ENCODE measurements around the gene ERBB3. TPM values are rescaled to one million over a fixed set of nuclear protein-coding genes. Genes with fewer than 3 reads are reported as not detected.

ERBB3 gene
- total RNA-seq, 1 experiment from 2014 or later: 64.3 TPM

DNA sequence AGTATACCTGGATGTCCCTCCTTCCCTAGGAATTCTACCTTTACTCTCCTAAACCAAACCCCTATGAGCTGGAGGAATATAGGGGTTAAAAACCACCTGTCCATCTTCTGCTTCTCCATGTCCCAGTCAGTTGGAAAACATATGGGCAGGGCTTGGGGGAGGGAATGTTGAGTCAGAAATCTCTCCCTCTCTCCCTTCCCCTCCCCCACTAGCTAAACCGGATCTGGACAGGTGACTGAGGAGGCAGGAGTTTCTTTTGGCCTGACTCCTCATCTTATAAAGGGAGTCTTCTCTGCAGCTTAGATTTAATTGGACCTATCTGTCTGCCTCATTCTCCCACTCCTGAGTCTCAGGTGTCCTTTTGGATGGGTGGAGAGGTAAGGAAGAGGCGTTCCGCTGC lies 6.1 kb downstream of the ERBB3 start:
- ChIA-PET POLR2A (interaction anchor here (0.7 to 1.3 kb wide), 2 partner anchors 19 to 599 kb away, joined by 4 to 6 read pairs; partner anchors contain the start of gene PA2G4), CTCF (interaction anchor here (0.8 to 1.5 kb wide), 9 partner anchors 14 to 243 kb away, joined by 3 to 17 read pairs (median 5); partner anchors contain the start of genes MMP19, RAB5B and SUOX)
- no peak overlapping the region for H3K4me3 Mint-ChIP-seq
- H3K4me1 Mint-ChIP-seq: peaks cover 11% of the 10 kb centered on the region
- peak overlapping the region; percentile 53; the same call in 1 of the 2 replicates for H3K27ac Mint-ChIP-seq
- H3K36me3 Mint-ChIP-seq: peaks cover 52% of the 10 kb centered on the region
- no peaks in the 10 kb centered on the region for H3K9me3 Mint-ChIP-seq
- no peak for DNase-seq (ENCODE audit: low spot score)
- TF ChIP-seq MYBL2 (CRISPR knock-in tag; IDR thresholded peaks at IDR 0.05) (no peak), CREM (CRISPR knock-in tag; IDR thresholded peaks at IDR 0.05) (no peak), ZNF138 (CRISPR knock-in tag; conservative IDR thresholded peaks at IDR 0.05) (no peak), MAX (CRISPR knock-in tag; IDR thresholded peaks at IDR 0.05) (no peak), NFYB (CRISPR knock-in tag; conservative IDR thresholded peaks at IDR 0.05; ENCODE audit: low read depth) (no peak), ETV6 (CRISPR knock-in tag; IDR thresholded peaks at IDR 0.05) (no peak), ZNF532 (CRISPR knock-in tag; IDR thresholded peaks at IDR 0.05; ENCODE audit: borderline replicate concordance) (no peak), HMGXB4 (CRISPR knock-in tag; IDR thresholded peaks at IDR 0.05) (no peak), TEAD1 (CRISPR knock-in tag; IDR thresholded peaks at IDR 0.05) (no peak), ZNF317 (CRISPR knock-in tag; IDR thresholded peaks at IDR 0.05; ENCODE audit: borderline replicate concordance, low read depth) (no peak), ZSCAN18 (CRISPR knock-in tag; IDR thresholded peaks at IDR 0.05) (no peak), TEAD4 (CRISPR knock-in tag; IDR thresholded peaks at IDR 0.05) (no peak), ZNF416 (CRISPR knock-in tag; IDR thresholded peaks at IDR 0.05) (no peak)
- TF ChIP-seq, protein P1, sequence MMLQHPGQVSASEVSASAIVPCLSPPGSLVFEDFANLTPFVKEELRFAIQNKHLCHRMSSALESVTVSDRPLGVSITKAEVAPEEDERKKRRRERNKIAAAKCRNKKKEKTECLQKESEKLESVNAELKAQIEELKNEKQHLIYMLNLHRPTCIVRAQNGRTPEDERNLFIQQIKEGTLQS (CRISPR knock-in tag; conservative IDR thresholded peaks at IDR 0.05): no peak
- no peaks in the 10 kb centered on the region for H3K27me3 Mint-ChIP-seq (ENCODE audit: low read depth)
- ATAC-seq: no peak

DNA sequence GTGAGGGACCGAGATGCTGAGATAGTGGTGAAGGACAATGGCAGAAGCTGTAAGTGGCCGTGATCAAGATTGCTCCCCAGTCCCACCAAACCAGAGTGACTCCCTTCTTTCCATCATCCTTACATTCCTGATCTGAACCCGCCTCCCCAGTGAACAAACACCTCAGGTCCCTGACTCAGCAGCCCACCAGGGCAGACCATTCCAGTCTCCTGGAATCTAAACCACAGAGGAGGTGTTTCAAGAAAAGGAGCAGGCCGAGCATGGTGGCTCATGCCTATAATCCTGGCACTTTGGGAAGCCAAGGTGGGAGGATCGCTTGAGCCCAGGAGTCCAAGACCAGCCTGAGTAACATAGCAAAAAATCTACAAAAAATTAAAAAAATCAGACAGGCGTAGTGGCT lies 6.6 kb downstream of the ERBB3 start:
- ChIA-PET POLR2A (interaction anchor here (1.3 kb wide), 1 partner anchor 18 kb away, joined by 6 read pairs; the partner anchor contains the start of gene PA2G4), CTCF (interaction anchor here (0.6 kb wide), 1 partner anchor 432 kb away, joined by 4 read pairs; no protein-coding TSS in a partner anchor)
- peak overlapping the region; percentile 53; the same call in 1 of the 2 replicates for H3K27ac Mint-ChIP-seq
- H3K9me3 Mint-ChIP-seq: no peaks in the 10 kb centered on the region
- H3K36me3 Mint-ChIP-seq: peaks cover 55% of the 10 kb centered on the region
- H3K4me1 Mint-ChIP-seq: peaks cover 6% of the 10 kb centered on the region
- no peak for ATAC-seq
- no peak for DNase-seq (ENCODE audit: low spot score)
- no peak overlapping the region for H3K4me3 Mint-ChIP-seq
- no peaks in the 10 kb centered on the region for H3K27me3 Mint-ChIP-seq (ENCODE audit: low read depth)
- TF ChIP-seq HMGA2 (CRISPR knock-in tag; IDR thresholded peaks at IDR 0.05): no peak
- no peak for TF ChIP-seq AR (CRISPR knock-in tag; IDR thresholded peaks at IDR 0.05)
- no peak for TF ChIP-seq ZNF416 (CRISPR knock-in tag; IDR thresholded peaks at IDR 0.05)
- TF ChIP-seq RORB (CRISPR knock-in tag; IDR thresholded peaks at IDR 0.05): no peak
- no peak for TF ChIP-seq CREB1 (CRISPR knock-in tag; IDR thresholded peaks at IDR 0.05)
- TF ChIP-seq CREM (CRISPR knock-in tag; IDR thresholded peaks at IDR 0.05): no peak
- TF ChIP-seq NR1H2 (CRISPR knock-in tag; IDR thresholded peaks at IDR 0.05): no peak
- no peak for TF ChIP-seq NFATC4 (CRISPR knock-in tag; IDR thresholded peaks at IDR 0.05)
- no peak for TF ChIP-seq MYBL2 (CRISPR knock-in tag; IDR thresholded peaks at IDR 0.05)
- no peak for TF ChIP-seq ZBTB43 (CRISPR knock-in tag; IDR thresholded peaks at IDR 0.05)
- no peak for TF ChIP-seq ZNF121 (CRISPR knock-in tag; IDR thresholded peaks at IDR 0.05)
